Neuronal stem cell (in vitro differentiated cells): ENCODE data around the gene PHOSPHO1.

ENCODE experiments used
- DNase-seq: peaks from one replicate; pipeline ENCODE4 v3.0.0-alpha.2; 2013; ENCODE audit warnings: low spot score
- H2AFZ ChIP-seq: one replicate; pipeline ENCODE4 v1.6.1; 2013; ENCODE audit warnings: mild to moderate bottlenecking, low read length, inconsistent platforms
- H2AK5ac ChIP-seq: 2 replicates; pipeline ENCODE4 v1.6.1; 2013; ENCODE audit warnings: low read depth, mild to moderate bottlenecking, inconsistent platforms, low read length, moderate library complexity, mixed read lengths
- H2BK120ac ChIP-seq: 2 replicates; pipeline ENCODE4 v1.6.1; 2013; ENCODE audit warnings: low read depth, mild to moderate bottlenecking, inconsistent platforms, low read length, moderate library complexity, mixed read lengths
- H2BK12ac ChIP-seq: one replicate; pipeline ENCODE4 v1.6.1; 2013; ENCODE audit warnings: low read length, inconsistent platforms
- H2BK15ac ChIP-seq: 2 replicates; pipeline ENCODE4 v1.6.1; 2013; ENCODE audit warnings: mild to moderate bottlenecking, low read length, inconsistent platforms, mixed read lengths
- H2BK5ac ChIP-seq: one replicate; pipeline ENCODE4 v1.6.1; 2013; ENCODE audit warnings: inconsistent platforms, mild to moderate bottlenecking, low read length, moderate library complexity
- H3K14ac ChIP-seq: one replicate; pipeline ENCODE4 v1.6.1; 2013; ENCODE audit warnings: low read length, inconsistent platforms
- H3K18ac ChIP-seq: 2 replicates; pipeline ENCODE4 v1.6.1; 2013; ENCODE audit warnings: low read length, inconsistent platforms
- H3K23ac ChIP-seq: 2 replicates; pipeline ENCODE4 v1.6.1; 2013; ENCODE audit warnings: low read depth, mild to moderate bottlenecking, mixed read lengths, low read length, inconsistent platforms; ENCODE audit not compliant: poor library complexity
- H3K27ac ChIP-seq: replicated peaks from 3 replicates; pipeline ENCODE4 v1.5.1; 2013; ENCODE audit warnings: low read length, inconsistent platforms
- H3K27me3 ChIP-seq, 3 experiments: 2 replicates each; pipeline ENCODE4 v1.6.1; 2013; ENCODE audit warnings: low read length in 3 of 3, mild to moderate bottlenecking in 2 of 3, inconsistent platforms in 1 of 3, low read depth in 1 of 3, mixed read lengths in 1 of 3, moderate library complexity in 1 of 3; ENCODE audit not compliant: control insufficient read depth in 3 of 3, insufficient read depth in 3 of 3
- H3K36me3 ChIP-seq, 2 donors: replicated peaks in 1 of 2; 2 replicates each; pipeline ENCODE4 v1.6.1; 2013; ENCODE audit warnings: low read length in 2 of 2; ENCODE audit not compliant: control insufficient read depth in 2 of 2, insufficient read depth in 2 of 2
- H3K4ac ChIP-seq: 2 replicates; pipeline ENCODE4 v1.6.1; 2013; ENCODE audit warnings: inconsistent platforms, mild to moderate bottlenecking, low read length, moderate library complexity
- H3K4me1 ChIP-seq, 2 donors: 1 replicate in 1 of 2; 2 replicates in 1 of 2; pipeline ENCODE4 v1.6.1; 2013; ENCODE audit warnings: low read length in 2 of 2, low read depth in 1 of 2; ENCODE audit not compliant: control insufficient read depth in 2 of 2, insufficient read depth in 1 of 2
- H3K4me2 ChIP-seq: one replicate; pipeline ENCODE4 v1.6.1; 2013; ENCODE audit warnings: mild to moderate bottlenecking, low read length, inconsistent platforms; ENCODE audit not compliant: insufficient read depth, poor library complexity, severe bottlenecking
- H3K4me3 ChIP-seq, 2 donors: 2 replicates each; pipeline ENCODE4 v1.5.1; 2013; ENCODE audit warnings: low read length in 2 of 2, mild to moderate bottlenecking in 2 of 2, inconsistent platforms in 1 of 2, moderate library complexity in 1 of 2
- H3K79me1 ChIP-seq: one replicate; pipeline ENCODE4 v1.6.1; 2013; ENCODE audit warnings: low read depth, mild to moderate bottlenecking, inconsistent platforms, low read length, moderate library complexity
- H3K9ac ChIP-seq: one replicate; pipeline ENCODE4 v1.6.1; 2013; ENCODE audit warnings: mild to moderate bottlenecking, low read depth, low read length, inconsistent platforms; ENCODE audit not compliant: poor library complexity
- H3K9me3 ChIP-seq, 2 donors: replicated peaks in 1 of 2; 2 replicates each; pipeline versions ENCODE3 to v1.6.1; 2013; ENCODE audit warnings: low read length in 2 of 2, mild to moderate bottlenecking in 2 of 2, inconsistent platforms in 1 of 2, low read depth in 1 of 2, mixed read lengths in 1 of 2, moderate library complexity in 1 of 2; ENCODE audit not compliant: control insufficient read depth in 2 of 2, insufficient read depth in 1 of 2
- H4K8ac ChIP-seq: one replicate; pipeline ENCODE4 v1.6.1; 2013; ENCODE audit warnings: low read depth, mild to moderate bottlenecking, inconsistent platforms, low read length, moderate library complexity
- H4K91ac ChIP-seq: one replicate; pipeline ENCODE4 v1.6.1; 2013; ENCODE audit warnings: low read length, low read depth, mild to moderate bottlenecking, inconsistent platforms; ENCODE audit not compliant: poor library complexity
- WGBS, 2 donors: extraction: QIAGEN DNeasy Blood & Tissue Kit; methylation state at CpG; one replicate each; pipeline ENCODE4 v1.1.7; 2013; ENCODE audit warnings: missing lambda C conversion rate in 2 of 2, mixed read lengths in 1 of 2; ENCODE audit not compliant: insufficient read length in 2 of 2, insufficient replicate concordance in 1 of 2; ENCODE audit errors: extremely low coverage in 2 of 2; 5-methylcytosine and 5-hydroxymethylcytosine counted together

The PHOSPHO1 gene

DNA sequence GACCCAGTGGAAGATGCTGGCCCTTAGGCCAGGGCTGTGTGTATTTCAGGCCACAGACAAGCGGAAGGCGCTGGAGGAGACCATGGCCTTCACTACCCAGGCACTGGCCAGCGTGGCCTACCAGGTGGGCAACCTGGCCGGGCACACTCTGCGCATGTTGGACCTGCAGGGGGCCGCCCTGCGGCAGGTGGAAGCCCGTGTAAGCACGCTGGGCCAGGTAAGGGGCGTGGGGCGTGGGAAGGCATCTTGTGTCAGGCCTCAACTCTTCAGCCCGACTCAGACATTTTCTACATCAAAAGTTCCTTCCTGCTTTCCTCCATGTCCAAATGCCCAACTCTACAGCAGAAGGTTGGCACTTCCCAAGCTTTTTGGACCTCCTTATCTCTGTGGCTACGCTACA, 14.1 kb downstream of the PHOSPHO1 start:
- H4K91ac ChIP-seq = no peak overlapping the region
- no peak overlapping the region for H2BK5ac ChIP-seq
- no peaks in the 10 kb centered on the region for H3K4me1 ChIP-seq
- H2BK15ac ChIP-seq = peak overlapping the region; percentile 75
- no peak overlapping the region for H3K4ac ChIP-seq
- H3K23ac ChIP-seq = peak overlapping the region; percentile 93
- no peaks in the 10 kb centered on the region for H3K9me3 ChIP-seq
- H3K18ac ChIP-seq = peak overlapping the region; percentile 48
- no peak overlapping the region for H2BK12ac ChIP-seq
- H3K79me1 ChIP-seq = peaks cover 2% of the 10 kb centered on the region
- peak overlapping the region; percentile 46 for H2AK5ac ChIP-seq
- H3K4me2 ChIP-seq = no peak overlapping the region
- H3K36me3 ChIP-seq = no peaks in the 10 kb centered on the region
- H3K27me3 ChIP-seq = peaks cover 0 to 20% (median 0%) of the 10 kb centered on the region in 3 experiments
- no peak overlapping the region for H2BK120ac ChIP-seq
- whole genome bisulfite sequencing, 2 donors = no CpG with 5 or more reads among the region's 13 CpGs
- no peak overlapping the region for H3K4me3 ChIP-seq
- no peak overlapping the region for H3K9ac ChIP-seq
- no peak for DNase-seq
- no peak overlapping the region for H2AFZ ChIP-seq
- H3K27ac ChIP-seq = no peak overlapping the region
- H4K8ac ChIP-seq = no peak overlapping the region
- H3K14ac ChIP-seq = peak overlapping the region; percentile 89

- no peaks in the 10 kb centered on the region for H3K9me3 ChIP-seq
- H3K18ac ChIP-seq = no peak overlapping the region
- H2BK12ac ChIP-seq = no peak overlapping the region
- peaks cover 0 to 33% (median 0%) of the 10 kb centered on the region in 3 experiments for H3K27me3 ChIP-seq
- no peak overlapping the region for H2BK120ac ChIP-seq
- no peak overlapping the region for H3K4me2 ChIP-seq
- H3K9ac ChIP-seq = no peak overlapping the region
- H3K36me3 ChIP-seq = no peaks in the 10 kb centered on the region
- no peak overlapping the region for H2BK15ac ChIP-seq
- H3K27ac ChIP-seq = no peak overlapping the region
- no peak overlapping the region for H2AK5ac ChIP-seq
- H2AFZ ChIP-seq = no peak overlapping the region
- H3K23ac ChIP-seq = no peak overlapping the region
- no CpG with 5 or more reads among the region's 12 CpGs for WGBS, 2 donors
- peaks cover 0 to 12% of the 10 kb centered on the region in 2 donors for H3K4me1 ChIP-seq
- H4K91ac ChIP-seq = no peak overlapping the region
- no peak overlapping the region for H2BK5ac ChIP-seq
- no peak for DNase-seq
- no peak overlapping the region for H3K4me3 ChIP-seq
- H4K8ac ChIP-seq = no peak overlapping the region
- H3K79me1 ChIP-seq = peaks cover 2% of the 10 kb centered on the region
- H3K14ac ChIP-seq = no peak overlapping the region
- H3K4ac ChIP-seq = no peak overlapping the region
Measured at GRCh38 chr17:49214676-49215360, 15.8 kb downstream of the PHOSPHO1 start.

DNA sequence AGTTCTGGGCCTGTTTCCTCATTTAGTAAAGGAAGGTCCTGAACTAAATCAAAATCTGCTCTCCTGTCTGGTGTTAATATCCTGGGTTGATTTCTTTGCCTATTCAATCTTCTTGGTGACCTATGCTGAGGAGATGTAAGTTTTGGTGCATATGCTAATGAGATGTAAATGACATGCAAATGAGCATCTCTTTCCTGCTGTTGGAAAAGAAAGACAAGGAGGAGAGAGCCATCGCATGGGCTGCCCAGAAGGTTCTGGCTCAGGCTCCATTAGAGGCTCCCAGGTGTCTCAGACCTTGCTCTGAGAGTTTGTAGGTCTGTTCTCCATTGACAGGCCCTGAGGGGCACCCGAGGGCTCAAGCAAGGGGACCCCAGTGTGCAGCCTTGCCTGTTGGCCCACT, 16.7 kb downstream of the PHOSPHO1 start:
- Histone ChIP-seq H3K4me3 (no peak overlapping the region), H4K91ac (no peak overlapping the region), H2AK5ac (no peak overlapping the region), H2BK5ac (no peak overlapping the region), H3K9me3 (no peaks in the 10 kb centered on the region), H2BK15ac (no peak overlapping the region), H3K4me1 (peaks cover 0 to 13% of the 10 kb centered on the region in 2 donors), H3K27me3 (peaks cover 0 to 41% (median 0%) of the 10 kb centered on the region in 3 experiments), H3K18ac (no peak overlapping the region), H3K36me3 (no peaks in the 10 kb centered on the region), H4K8ac (no peak overlapping the region), H3K27ac (no peak overlapping the region), H2BK12ac (no peak overlapping the region), H2AFZ (no peak overlapping the region), H3K79me1 (peaks cover 2% of the 10 kb centered on the region), H3K4ac (no peak overlapping the region), H3K9ac (no peak overlapping the region), H3K4me2 (no peak overlapping the region), H3K23ac (no peak overlapping the region), H3K14ac (no peak overlapping the region), H2BK120ac (no peak overlapping the region)
- WGBS, 2 donors = no CpG with 5 or more reads among the region's 2 CpGs
- DNase-seq = no peak

DNA sequence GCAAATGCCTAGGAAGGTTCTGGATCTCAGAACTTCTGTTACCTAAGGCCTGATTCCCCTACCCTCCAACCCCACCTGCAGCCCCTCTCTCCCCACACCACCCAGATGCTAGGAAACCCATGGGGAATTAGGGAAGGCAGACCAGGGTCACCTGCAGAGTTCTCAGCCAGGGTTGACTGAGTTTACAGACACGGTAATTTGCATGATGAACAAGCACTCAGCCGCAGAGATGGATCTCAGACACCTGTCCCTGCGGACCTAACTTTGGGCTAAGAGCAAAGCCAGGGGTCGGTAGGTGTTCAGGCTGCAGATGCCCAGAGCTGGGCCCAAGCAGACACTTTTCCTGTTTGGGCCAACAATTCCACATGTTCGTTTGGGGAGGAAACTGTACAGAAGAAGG, 17.2 kb downstream of the PHOSPHO1 start:
- H2BK15ac ChIP-seq = no peak overlapping the region
- no peak overlapping the region for H3K27ac ChIP-seq
- no peak for DNase-seq
- no peak overlapping the region for H2AK5ac ChIP-seq
- no peak overlapping the region for H2AFZ ChIP-seq
- H2BK5ac ChIP-seq = no peak overlapping the region
- no peak overlapping the region for H4K91ac ChIP-seq
- H3K4me1 ChIP-seq = peaks cover 0 to 13% of the 10 kb centered on the region in 2 donors
- no CpG with 5 or more reads among the region's 5 CpGs for WGBS, 2 donors
- peaks cover 0 to 44% (median 0%) of the 10 kb centered on the region in 3 experiments for H3K27me3 ChIP-seq
- no peaks in the 10 kb centered on the region for H3K9me3 ChIP-seq
- no peak overlapping the region for H2BK12ac ChIP-seq
- no peak overlapping the region for H3K4me3 ChIP-seq
- peak overlapping the region; percentile 12 for H3K14ac ChIP-seq
- H4K8ac ChIP-seq = no peak overlapping the region
- no peak overlapping the region for H3K9ac ChIP-seq
- H3K23ac ChIP-seq = no peak overlapping the region
- no peak overlapping the region for H2BK120ac ChIP-seq
- no peak overlapping the region for H3K4ac ChIP-seq
- H3K4me2 ChIP-seq = no peak overlapping the region
- peaks cover 2% of the 10 kb centered on the region for H3K79me1 ChIP-seq
- H3K36me3 ChIP-seq = no peaks in the 10 kb centered on the region
- no peak overlapping the region for H3K18ac ChIP-seq
